ENCODE measurements around the gene P3H4.
"Not testable (repeated sequence)": the region's sequence is repeated elsewhere in the genome, so short reads cannot be mapped to it uniquely, and the experiment has no call there.

P3H4 gene

DNA sequence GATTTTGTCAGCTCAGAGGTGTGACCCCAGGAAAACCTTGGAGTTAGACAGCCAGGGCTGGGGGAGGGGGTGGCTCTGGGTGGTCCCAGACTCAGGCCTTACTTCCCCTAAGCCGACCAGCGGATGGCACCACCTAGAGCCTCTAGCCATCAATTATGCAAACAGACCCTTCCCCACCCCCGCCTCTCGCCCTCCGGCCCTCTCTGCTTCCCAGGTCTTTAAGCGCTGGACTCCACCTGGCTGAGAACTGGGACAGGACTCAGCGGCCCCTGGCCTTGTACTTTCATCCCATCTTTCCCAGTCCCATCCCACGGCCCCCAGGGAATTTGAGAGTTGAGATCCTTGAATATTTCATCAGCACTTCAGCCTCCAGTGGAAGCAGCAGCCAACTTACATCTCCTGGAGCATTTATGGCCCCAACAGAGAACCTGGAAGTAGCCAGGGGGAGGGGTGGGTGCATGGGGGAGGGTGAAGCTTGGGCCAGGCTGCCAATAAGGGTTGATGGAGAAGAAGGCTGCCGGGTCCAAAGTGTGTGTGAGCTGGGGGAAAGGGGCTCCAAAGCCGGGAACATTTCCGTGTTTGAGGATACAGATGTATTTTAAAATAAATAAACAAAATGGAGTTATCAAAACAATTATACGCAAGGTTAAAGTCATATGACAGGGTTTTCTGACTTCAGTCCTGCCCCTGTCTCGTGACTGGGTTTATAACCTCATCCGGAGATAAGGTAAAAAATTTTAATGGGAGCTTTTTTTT lies 17.8 kb downstream of the P3H4 start:
- no peak for DNase-seq (ENCODE audit: low read depth in 3 of 3)

- no peak for DNase-seq (ENCODE audit: low read depth in 3 of 3)
Measured at GRCh38 chr17:41792845-41793783, 18.6 kb downstream of the P3H4 start.

- no peak for DNase-seq (ENCODE audit: low read depth in 3 of 3)
Measured at GRCh38 chr17:41787021-41787418, 24.7 kb downstream of the P3H4 start.

GRCh38 chr17:41786227-41787020 lies 25.3 kb downstream of the P3H4 start, which contains the start of gene JUP:
JUP (minus strand) TSS chr17:41786711; CDS start chr17:41771854, 14,857 bp downstream.
- peak; percentile 82 to 94 (median 90) for DNase-seq (ENCODE audit: low read depth in 3 of 3)

DNA sequence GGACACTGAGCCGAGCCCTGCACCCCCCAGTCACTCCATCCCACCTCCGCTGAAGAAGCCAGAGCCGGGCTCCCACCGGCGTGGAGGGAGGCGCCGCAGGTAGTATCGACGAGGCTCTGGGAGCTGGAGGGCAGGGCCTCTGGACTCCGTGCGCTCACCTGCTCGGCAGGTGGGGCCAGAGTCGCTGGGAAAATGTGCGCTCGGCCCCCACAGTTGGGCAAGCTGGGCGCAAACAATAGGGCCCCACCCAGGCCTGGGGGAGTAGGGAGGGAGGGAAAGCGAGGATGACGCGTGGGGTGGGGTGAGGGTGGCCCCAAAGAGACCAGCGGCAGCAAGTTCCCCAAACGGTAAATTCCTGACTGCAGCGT lies 25.9 kb downstream of the P3H4 start:
- DNase-seq (ENCODE audit: low read depth in 3 of 3), result no peak

- no peak for DNase-seq (ENCODE audit: low read depth in 3 of 3)
Measured at GRCh38 chr17:41785091-41785858, 26.5 kb downstream of the P3H4 start.

DNA sequence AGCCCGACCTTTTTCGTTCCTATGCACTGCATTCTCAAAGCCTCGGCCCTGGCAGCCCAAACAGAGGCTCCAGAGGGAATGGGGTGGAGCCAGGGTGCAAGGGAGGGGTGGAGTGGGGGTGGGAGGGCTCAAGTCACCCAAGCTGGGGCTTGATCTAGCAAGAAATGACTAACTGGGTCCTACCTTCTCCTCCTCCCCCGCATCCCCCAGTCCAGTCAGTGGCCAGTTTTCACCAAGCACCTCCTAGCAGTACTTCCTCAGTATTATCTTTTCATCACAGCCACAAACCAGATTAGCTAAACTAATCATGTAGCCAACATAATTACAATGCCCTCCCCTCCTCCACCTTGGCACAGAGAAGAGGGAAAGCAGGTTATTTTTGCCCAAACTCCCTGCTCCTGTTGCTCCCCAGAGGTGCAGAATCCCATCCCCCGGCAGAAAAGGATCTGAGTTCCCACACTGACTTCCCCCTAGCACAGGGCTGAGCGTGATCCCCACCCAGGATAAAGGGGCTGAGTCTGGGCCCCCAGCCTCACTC lies 27.5 kb downstream of the P3H4 start:
- no peak for DNase-seq (ENCODE audit: low read depth in 3 of 3)

- DNase-seq (ENCODE audit: low read depth in 3 of 3), result no peak
Measured at GRCh38 chr17:41782142-41782541, 29.6 kb downstream of the P3H4 start.

- DNase-seq (ENCODE audit: low read depth in 3 of 3), result no peak
Measured at GRCh38 chr17:41781404-41782110, 30.2 kb downstream of the P3H4 start.

GRCh38 chr17:41779954-41780353 lies 31.8 kb downstream of the P3H4 start:
- DNase-seq (ENCODE audit: low read depth in 3 of 3), result no peak

DNA sequence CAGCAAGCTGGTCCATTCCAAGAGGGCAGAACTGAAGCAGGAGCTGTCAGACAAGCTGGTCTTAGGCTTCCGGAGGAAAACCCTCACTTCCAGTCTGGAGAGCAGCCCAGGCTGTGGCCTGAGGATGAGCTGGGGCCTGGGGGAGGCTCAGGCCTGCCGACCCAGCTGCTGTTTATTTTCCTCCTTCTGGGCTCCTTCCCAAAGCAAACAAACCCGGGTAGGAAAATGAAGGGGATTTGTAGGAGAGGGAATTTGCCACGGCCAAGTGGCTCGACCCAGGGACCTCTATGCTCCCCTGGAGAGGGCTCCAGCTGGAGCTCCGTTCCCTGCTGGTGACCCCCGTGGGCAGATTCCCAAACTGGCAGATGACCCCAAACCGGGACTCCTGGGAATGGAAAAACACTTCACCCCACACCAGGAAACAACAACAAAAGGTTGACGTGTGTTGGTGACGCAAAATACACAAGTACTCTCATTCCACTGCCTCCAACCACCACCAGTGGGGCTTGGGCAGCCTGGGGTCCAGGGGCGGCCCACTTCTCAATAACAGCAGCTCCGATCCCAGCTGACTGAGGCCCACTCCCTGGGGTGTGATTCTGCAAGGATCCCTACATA lies 34.1 kb downstream of the P3H4 start:
- DNase-seq (ENCODE audit: low read depth in 3 of 3), result no peak

GRCh38 chr17:41777157-41777573 lies 34.6 kb downstream of the P3H4 start:
- DNase-seq (ENCODE audit: low read depth in 3 of 3), result no peak

- not testable (repeated sequence) for DNase-seq (ENCODE audit: low read depth in 3 of 3)
Measured at GRCh38 chr17:41776262-41776900, 35.4 kb downstream of the P3H4 start.

GRCh38 chr17:41775394-41776226 lies 36.1 kb downstream of the P3H4 start:
- DNase-seq (ENCODE audit: low read depth in 3 of 3), result no peak

- DNase-seq (ENCODE audit: low read depth in 3 of 3), result no peak
Measured at GRCh38 chr17:41773731-41774193, 38.0 kb downstream of the P3H4 start.

DNA sequence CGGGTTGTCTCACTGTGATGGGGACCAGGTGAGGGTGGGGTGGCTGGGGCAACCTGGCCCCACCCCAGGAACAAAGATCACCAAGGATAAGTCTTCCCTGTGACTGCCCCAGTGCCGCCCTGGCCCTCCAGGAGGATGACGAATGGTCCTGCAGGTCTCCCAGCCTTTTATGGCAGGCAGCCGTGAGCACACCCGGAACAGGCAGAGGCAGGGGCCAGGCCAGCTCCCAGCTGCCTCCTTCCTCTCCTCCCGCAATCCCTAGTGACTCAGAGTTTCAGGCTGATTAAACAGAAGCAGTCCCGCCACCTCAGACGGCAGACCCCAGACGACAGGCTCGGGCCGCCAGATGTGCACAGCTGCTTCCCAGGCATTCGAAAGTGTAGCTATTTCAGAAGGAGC lies 38.6 kb downstream of the P3H4 start:
- DNase-seq (ENCODE audit: low read depth in 3 of 3), result no peak

DNA sequence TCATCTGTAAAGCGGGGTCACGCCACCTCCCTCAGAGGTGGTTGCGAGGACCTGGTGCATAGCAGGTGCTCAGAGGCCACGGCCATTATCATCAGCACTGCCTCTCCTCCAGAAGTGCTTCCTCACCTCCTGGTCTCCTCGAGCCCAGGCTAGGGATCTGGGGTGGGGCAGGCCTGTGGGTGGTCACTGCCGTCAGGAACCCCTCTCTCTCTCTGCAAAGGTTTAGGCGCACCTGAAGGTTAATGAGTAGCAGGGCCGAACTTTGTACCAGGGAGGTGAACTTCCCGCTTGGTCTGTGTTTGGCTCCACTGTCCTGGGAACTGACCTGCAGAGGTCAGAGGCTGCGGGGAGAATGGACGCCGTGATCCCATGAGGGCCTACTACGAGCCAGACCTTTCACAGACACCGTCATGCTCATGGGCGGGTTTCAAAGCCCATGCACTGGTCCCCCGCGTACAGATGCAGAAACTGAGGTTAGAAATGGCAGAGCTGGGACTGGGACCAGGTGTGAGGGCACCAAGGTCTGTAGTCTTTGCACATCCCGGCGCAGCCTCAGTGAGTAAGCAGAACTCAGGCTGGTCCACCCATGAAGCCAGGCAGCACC lies 39.1 kb downstream of the P3H4 start:
- no peak for DNase-seq (ENCODE audit: low read depth in 3 of 3)

DNA sequence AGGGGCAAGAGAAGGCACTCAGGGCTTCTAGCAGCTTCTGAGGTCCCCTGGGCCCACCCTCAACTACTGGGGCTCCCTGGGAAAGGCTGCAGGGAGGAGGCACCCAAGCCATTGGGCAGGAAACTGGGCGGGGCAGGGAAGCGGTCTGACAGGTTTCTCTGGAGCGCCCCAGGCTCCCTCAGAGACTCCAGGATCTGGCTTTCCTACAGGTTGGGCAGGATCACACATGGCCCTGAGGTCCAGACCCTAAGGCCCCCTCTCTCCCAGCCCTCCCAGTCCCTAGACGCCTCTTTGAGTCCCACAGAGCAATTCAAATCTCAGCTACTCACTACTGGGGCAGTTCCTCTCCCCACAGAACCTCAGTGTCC lies 39.5 kb downstream of the P3H4 start:
- DNase-seq (ENCODE audit: low read depth in 3 of 3), result no peak
